ENCODE results near the gene DNAI1.

DNA sequence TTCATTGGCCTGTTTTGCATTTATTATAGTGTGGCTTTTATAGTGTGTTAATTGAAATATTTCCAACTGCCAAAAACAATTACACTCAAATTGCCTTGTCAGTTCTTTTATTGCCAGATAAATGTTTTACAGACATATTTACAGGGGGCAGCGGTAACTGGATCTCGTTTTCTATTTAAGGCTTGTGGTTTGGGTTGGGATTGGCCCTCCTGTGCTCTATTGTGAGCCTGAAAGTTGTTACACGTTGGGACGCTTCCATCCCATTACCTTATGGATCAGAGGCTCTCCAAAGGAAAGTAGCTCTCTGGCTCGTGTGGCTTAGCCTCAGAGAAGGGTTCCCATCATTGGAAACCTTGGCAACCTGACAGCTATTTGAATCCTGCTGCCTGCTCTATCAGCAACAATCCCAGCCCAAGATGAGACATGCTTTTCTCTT lies 20.8 kb downstream of the DNAI1 start:
- TF ChIP-seq, protein P1, sequence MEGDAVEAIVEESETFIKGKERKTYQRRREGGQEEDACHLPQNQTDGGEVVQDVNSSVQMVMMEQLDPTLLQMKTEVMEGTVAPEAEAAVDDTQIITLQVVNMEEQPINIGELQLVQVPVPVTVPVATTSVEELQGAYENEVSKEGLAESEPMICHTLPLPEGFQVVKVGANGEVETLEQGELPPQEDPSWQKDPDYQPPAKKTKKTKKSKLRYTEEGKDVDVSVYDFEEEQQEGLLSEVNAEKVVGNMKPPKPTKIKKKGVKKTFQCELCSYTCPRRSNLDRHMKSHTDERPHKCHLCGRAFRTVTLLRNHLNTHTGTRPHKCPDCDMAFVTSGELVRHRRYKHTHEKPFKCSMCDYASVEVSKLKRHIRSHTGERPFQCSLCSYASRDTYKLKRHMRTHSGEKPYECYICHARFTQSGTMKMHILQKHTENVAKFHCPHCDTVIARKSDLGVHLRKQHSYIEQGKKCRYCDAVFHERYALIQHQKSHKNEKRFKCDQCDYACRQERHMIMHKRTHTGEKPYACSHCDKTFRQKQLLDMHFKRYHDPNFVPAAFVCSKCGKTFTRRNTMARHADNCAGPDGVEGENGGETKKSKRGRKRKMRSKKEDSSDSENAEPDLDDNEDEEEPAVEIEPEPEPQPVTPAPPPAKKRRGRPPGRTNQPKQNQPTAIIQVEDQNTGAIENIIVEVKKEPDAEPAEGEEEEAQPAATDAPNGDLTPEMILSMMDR (conservative IDR thresholded peaks at IDR 0.05) = no peak
- TF ChIP-seq ZFX (IDR thresholded peaks at IDR 0.05) = no peak

Measured in C4-2B (cell line).